GM19023 (cell line): ENCODE measurements around the gene TIGD6.
"Not testable (repeated sequence)": the region's sequence is repeated elsewhere in the genome, so short reads cannot be mapped to it uniquely, and the experiment has no call there.

Source experiments
- ATAC-seq: cut with Tn5 transposase; IDR thresholded peaks from one replicate; pipeline ENCODE4 v1.9.1; 2021; ENCODE audit warnings: mild to moderate bottlenecking, moderate library complexity; ENCODE audit not compliant: unreplicated experiment

The TIGD6 gene

DNA sequence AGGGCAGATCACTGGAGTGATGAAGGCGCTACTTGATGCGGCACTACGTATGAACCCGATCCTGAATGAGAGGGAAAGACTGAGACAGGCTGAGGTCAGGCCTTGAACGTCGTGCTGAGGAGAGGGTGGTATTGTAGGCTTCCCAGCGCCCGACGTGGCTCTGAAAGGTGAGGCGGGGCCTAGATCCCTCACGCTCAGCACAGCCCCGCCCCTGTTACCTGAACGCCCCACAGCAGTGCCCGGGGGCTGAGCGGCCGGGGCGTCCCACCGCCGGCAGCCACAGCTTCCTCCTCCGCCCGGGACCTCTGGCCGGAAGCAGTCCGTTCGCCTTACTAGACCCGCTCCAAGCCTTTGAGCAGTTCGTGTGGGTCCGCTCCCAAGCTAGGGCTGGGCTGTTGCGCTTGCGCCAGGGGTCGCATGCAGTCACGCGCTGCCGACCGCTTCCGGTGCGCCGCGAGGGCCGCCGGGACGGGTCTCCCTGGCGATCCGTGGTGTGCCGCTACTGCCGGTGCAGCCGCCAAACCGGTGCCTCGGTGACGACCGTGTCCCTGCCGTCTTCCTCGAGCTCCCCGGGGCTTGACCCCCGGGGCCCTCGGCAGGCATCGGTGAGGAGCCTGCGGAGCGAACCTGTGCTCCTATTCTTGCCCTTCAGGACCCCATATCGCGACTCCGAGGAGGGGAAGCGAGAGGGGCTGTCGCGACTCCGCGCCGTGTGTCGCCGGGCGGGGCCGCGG is at the start of gene TIGD6, which contains the start of gene HMGXB3:
Gene TIGD6 (minus strand): TSS at position 399 of the 734 bp plus-strand sequence. CDS start 4,306 bp downstream, outside the sequence.
Gene HMGXB3 (plus strand): TSS at position 484 of the 734 bp plus-strand sequence. CDS start 4,114 bp downstream, outside the sequence.
- ATAC-seq, result peak; percentile 88

DNA sequence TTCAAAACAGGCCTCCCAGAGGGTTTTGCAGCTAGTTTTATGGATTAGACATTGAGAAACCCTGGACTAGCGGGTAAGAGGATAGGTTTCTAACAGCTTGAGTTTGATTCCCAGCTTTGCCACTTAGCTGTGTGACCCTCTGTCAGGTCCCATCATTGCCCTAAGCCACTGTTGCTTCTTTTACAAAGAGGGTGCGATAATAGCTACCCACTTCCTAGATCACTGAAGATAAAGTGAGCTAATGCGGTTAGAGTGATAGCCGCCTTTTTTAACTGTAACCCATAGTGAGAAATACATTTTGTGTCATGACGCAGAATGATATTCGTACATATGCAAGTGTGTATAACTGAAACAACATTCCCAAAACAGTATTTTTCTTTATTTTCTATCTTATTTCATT is 45.6 kb upstream of the TIGD6 start:
- no peak for ATAC-seq

DNA sequence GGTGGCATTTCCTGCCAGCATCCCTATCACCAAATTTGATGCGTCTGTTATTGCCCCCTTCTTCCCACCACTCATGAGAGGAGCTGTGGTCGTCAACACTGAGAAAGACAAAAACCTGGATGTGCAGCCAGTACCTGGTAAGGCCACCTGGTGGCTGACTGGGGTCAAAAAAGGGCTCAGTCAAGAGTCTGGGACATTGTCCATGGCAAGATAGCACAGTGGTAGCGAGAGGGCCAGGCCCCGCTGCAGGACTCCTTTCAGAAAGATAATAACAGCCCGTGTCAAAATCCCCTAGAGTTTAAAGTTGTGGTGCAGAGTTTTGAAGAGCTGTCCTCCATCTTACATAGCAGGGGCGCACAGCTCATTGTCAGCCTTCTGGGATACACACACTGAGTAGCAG is 45.1 kb upstream of the TIGD6 start:
- ATAC-seq, result no peak

DNA sequence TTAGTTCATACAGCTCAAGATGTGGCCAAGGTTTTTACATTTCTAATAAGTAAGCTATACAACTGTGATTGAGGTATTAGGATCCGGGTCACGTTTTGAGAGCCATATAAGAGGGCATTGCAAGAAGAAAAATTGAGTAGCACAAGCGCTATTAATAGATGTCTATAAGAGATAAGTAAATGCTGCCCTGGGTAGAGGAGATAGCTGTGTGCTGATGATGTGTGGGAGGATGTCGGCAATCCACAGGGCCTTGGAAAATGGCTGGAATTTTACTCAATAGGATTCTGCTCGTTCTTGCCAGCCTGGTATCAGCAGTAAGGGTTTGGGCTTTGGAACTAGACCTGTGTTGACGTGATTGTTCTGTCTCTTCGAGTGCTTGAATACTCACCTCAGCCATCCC is 44.3 kb upstream of the TIGD6 start:
- ATAC-seq, result no peak

DNA sequence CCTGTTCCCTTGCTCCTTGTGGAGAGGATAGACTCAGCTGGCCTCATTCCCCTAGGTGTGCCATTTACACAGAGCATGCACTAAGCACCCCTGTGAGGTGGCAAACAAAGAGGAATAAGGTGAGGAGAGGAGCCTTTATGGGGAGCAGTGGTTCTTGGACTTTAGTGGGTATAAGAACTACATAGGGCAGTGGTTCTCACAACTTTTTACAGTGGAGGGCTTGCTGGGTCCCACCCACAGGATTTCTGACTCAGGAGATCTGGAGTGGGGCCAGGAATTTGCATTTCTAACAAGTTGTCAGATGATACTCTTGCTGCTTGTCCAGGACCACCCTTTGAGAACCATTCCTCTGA is 43.9 kb upstream of the TIGD6 start:
- no peak for ATAC-seq

DNA sequence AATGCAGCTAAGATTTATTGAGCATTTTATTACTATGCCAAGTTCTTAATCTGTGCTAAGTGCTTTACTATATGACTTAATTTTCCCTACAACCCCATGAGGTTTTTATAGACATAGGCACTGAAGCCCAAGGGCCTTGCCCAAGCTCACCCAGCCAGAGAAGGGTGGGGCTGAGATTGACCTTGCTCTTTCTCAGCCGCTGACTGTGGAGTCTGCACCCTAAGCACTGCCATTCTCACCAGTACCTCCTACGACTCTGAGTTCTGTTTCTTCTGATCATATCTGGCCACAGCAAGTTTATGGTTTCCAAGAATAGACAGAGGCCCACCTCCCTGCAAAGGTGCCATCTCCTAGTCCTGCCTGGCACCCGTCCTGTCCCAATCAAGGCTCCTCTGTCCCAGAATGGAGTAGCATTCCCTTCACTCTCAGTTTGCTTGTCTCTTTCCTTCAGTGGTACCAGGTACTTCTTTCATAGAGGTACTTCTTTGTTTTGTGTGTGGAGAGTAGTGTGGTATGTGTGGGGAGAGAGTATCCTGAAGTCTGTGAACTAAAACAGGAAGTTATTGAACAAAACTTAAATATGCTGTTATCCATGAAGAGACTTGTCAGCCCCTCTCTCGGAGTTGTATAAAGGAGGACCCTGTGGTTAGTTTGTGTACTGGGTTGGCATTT is 43.3 kb upstream of the TIGD6 start:
- ATAC-seq, result no peak

DNA sequence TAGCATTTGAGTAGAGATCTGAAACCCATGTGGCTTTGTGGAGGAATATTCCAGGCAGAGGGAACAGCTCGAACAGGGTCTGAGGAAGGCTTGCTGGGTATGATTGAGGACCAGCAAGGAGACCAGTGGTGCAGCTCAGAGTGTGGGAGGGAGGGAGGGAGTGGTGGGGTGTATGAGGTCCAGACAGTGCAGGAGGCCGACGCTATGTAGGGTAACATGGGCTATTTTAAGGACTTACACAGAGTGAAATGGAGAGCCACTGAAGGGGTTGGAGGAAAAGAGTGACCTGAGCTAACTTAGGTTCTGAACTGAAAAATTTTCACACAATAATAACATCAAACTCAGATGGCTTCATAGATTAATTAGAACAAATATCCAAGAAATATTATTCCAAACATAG is 42.0 kb upstream of the TIGD6 start:
- ATAC-seq, result no peak

DNA sequence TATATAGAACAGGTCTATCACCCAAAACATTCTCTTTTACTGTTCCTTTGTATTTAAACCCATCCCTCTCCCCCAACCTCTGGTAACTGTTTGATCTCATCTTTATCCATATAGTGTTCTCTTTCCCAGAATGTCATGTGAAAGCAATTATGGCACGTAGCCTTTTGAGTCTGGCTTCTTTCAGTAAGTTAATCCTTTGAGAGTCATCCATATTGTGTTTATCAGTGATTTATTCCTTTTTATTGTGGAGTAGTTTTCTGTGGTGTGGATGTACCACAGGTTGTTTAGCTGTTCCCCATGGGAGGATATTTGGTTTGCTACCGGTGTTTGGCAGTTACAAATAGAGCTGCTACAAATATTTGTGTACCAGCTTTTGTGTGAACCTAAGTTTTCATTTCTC is 38.1 kb upstream of the TIGD6 start:
- no peak for ATAC-seq

DNA sequence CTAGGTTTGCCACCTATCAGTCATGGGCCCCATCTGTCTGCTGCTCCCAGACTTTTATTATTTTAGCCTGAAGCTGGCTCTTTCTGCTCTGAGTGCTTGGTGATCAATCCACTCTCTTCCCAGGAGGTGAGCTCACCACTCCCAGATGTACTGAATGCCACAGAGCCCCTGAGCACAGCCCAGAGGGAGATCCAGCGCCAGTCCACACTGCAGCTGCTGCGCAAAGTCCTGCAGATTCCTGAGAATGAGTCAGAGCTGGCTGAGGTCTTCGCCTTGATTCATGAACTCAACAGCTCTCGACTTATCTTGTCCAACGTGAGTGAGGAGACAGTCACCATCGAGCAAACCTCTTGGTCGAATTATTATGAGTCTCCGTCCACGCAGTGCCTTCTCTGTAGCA is 36.1 kb upstream of the TIGD6 start:
- no peak for ATAC-seq

DNA sequence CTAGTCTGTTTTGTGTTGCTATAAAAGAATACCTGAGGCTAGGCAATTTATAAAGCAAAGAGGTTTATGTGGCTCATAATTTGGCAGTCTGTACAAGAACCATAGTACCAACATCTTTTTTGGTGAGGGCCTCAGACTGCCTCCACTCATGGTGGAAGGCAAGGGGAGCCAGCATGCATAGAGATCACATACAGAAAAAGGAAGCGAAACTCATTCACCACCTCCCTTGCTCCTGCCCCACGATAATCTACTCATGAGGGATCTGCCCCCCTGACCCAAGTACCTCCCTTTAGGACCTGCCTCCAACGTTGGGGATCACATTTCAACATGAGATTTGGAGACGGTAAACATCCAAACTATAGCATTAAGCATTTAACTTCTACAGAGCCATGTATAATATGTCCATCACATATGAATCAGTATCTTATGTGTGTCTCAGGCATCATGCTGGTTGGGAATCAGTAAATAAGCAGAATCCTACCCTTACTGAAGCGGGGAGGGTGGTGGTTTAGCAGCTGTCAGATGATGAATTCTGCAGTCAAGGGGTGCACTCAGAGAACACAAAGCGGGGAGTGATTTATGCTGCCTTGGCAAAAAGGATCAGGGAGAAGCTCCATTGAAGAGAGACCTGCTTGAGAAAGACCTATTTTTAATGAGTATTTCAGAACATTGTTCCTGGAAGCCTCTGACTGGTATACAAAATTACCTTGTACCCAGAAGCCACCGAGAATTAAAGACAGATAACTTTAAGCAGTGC is 34.9 kb upstream of the TIGD6 start:
- ATAC-seq, result no peak

DNA sequence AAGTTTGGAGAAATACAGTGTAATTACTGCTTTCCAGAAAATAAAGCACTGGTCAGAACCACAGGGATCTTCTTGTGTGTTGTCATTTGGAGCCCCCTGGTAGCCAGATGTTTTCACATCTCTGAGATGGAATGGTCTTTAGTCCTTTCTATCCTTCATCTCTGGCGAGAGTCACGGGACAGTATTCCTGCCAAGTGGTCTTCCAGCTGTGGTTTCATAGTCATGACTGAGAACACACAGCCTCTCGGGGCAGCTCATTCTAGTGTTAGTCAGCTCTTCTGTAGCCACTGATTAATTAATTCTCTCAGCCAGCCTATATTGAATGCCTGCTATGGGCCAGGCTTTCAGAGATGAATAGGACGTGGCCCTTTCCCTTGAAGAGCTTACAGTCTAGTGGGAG is 34.2 kb upstream of the TIGD6 start:
- no peak for ATAC-seq

DNA sequence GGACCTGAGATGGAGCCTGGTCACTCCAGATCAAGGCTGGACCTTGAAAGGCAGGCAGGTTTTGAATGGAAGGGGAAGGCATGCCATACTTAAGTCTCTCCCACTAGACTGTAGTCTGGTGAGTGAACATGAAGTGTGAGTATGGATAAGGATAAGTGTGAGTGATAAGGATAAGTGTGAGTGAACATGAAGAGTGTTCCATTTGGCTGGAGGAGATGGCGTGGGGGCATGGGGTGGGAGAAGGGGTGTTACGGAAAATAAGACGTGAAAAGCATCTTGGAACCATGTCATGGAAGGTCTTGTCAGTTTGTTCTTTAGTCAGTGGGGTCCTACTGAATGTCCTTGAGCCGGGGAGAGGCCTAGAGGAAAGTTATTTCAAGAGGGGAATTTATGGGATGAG is 32.9 kb upstream of the TIGD6 start:
- no peak for ATAC-seq

DNA sequence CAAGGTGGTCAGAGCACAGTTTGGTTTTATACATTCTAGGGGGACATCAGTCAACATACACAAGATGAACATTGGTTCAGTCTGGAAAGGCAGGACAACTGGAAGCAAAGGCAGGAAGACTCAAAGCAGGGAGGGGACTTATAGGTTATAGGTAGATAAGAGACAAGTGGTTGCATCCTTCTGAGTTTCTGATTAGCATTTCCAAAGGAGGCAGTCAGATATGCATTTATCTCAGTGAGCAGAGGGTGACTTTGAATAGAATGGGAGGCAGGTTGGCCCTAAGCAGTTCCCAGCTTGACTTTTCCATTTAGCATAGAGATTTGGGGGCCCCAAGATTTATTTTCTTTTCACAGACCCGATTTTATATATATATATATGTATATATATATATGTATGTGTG is 27.6 kb upstream of the TIGD6 start:
- ATAC-seq, result not testable (repeated sequence)

DNA sequence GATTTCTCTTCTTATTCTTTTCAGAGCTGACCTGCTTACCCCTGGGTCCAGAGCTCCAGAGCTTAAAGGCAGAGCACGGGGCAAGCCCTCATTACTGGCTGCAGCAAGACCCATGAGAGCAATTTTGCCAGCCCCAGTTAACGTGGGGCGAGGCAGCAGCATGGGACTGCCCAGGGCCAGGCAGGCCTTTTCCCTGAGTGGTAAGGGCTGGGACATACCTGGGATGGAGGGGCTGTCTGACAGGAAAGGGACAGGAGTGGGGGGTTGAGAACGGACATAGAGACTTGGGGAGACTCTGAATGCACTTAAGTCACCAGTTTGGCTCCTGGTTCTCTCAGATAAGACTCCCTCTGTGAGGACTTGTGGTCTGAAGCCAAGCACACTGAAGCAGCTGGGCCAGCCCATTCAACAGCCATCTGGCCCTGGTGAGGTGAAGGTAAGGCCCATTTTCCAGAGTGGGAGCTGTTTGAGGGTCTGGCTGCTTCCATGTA is 26.3 kb upstream of the TIGD6 start:
- no peak for ATAC-seq

DNA sequence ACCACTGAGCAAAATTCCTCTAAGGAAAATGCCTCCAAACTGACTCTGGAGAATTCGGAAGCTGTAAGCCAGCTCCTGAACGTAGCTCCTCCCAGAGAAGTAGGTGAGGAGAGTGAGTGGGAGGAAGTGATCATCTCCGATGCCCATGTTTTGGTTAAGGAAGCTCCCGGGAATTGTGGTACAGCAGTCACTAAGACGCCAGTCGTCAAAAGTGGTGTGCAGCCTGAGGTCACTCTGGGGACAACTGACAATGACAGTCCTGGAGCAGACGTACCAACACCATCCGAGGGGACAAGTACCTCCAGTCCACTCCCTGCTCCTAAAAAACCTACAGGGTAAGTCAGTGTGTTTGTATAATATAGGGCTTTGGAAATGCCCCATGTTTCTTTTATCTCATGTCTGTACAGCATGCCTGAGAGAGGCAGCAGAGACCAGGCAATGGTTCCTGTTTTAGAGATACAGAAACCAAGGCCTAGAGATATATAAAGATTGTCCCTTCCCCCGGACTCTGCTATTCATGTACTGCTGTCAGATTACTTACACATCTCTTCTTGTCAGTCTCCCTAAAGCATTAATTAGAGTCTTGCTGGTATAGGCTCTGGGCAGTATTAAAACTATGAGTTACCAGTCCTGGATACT is 24.0 kb upstream of the TIGD6 start:
- ATAC-seq, result no peak

DNA sequence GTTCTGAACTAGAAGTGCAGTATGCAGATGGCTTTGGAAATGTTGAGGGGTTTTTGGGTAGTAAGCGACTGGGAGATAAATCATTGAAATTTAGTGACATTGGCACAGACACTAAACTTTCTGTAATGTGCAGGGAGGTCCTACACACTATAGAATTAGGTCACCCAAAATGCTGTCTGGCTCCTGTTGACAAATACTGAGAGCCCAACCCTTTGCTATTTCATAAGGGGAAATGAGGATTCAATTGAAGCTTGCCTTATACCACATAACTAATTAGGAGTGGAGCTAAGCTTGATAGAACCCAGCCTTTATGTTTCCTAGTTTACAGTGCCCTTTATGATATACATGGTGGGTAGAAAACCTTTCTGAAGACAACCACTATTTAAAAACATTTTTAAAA is 22.7 kb upstream of the TIGD6 start:
- ATAC-seq, result no peak

DNA sequence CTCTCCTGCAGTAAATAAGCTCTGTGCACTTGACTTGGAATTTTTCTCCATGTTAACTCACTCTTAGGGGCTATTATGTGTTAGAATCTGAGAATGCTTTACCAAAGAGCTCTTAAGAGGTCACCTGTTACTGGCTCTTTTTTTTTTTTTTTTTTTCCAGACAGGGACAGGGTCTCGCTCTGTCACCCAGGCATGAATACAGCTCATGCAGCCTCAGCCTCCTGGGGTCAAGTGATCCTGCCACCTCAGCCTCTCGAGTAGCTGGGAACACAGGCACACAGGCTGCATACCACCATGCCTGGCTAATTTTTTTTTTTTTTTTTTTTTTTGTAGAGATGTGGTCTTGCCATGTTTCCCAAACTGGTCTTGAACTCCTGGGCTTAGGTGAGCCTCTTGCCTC is 22.2 kb upstream of the TIGD6 start:
- no peak for ATAC-seq

DNA sequence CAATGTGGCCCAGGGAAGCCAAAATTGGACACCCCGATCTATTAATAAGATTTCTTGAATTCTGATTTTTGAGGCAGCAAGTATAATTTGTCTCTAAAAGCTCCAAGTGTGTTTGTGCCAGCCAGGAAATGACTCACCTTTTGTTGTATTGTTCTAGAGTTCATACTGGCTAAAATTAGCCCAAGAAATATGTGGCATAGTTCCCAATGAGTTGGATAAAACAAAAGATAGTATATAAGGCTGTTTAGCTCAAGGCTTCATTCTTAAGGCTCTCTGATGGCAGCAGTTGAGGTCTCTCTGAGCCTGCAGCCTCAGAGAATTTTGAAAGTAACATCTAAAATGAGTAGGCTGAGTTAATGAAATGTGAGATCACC is 21.7 kb upstream of the TIGD6 start:
- ATAC-seq, result no peak

DNA sequence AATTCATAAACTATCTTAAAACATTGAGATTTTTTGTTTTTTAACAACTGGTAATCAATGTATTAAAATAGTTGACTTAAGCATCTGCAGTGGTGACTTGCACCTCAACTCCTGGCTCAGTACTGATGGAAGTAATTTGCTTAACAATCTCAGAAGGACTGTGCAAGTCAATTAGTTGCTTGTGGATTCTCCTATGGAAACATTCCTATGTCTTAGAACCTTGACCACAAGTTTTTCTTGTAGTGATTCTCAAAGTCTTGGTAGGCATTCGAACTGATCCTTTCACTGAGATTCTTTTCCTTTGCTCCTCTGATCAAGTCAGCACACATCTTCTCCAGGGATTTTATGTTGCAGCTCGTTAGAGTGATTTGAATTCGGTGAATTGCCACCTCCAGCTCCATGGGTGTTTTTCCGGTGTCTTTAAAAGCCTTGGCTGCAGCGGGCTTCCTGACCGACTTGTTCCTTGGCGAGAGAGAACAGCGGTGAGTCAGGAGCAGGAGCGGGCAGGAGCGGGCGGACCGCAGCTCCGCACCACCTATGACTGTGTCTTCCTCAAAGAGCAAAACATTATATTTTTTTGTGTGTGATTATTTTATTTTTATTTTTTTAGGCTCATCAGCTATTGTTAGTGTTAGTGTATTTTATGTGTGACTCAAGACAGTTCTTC is 21.2 kb upstream of the TIGD6 start:
- no peak for ATAC-seq

DNA sequence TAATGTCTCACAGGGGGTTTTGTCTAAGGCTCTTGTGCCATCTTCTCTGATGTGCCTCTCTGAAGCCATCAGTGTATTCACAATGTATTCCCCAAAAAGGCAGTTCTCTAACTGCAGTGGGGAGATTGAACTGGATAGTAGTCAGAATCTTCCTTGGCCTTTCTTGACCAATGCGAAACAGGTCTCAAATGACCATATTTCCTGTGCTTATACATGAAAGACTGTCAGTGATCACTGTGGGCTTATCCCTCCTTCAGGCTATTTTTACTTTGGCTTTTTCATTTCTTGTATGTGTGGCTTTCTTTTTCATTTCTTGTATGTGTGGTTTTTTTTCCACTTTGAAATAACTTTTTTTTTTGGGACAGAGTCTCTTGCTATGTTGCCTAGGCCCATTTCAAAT is 19.8 kb upstream of the TIGD6 start:
- ATAC-seq, result no peak
